ENCODE measurements around the gene PALLD. TPM values are rescaled to one million over a fixed set of nuclear protein-coding genes. Genes with fewer than 3 reads are reported as not detected.
"Not testable (repeated sequence)": the region's sequence is repeated elsewhere in the genome, so short reads cannot be mapped to it uniquely, and the experiment has no call there.

The PALLD gene
- total RNA-seq, 4 donors from 2014 or later: 60.2 to 437 (median 118) TPM

GRCh38 chr4:168803732-168804131 lies 306.9 kb downstream of the PALLD start:
- Histone ChIP-seq H3K36me3 (no peaks in the 10 kb centered on the region), H3K27ac (peak overlapping the region in 3 of 4 donors; percentile 22 to 45 (median 28)), H3K27me3 (no peaks in the 10 kb centered on the region), H3K9me3 (no peaks in the 10 kb centered on the region), H3K4me3 (no peak overlapping the region), H3K4me1 (peaks cover 10 to 15% (median 12%) of the 10 kb centered on the region in 3 donors)
- no peak for TF ChIP-seq POLR2A (IDR thresholded peaks at IDR 0.05)
- TF ChIP-seq CTCF (IDR thresholded peaks at IDR 0.05): no peak
- 29 to 46% methylated on average over 4 of the region's 4 CpGs for WGBS, 2 donors
- no peak for DNase-seq
- intact Hi-C loops (cut with DNase I): loop anchor here (10.0 kb wide), 1 partner anchor 89 kb away; no protein-coding TSS in a partner anchor

- H3K4me3 ChIP-seq: no peak overlapping the region
- no peaks in the 10 kb centered on the region for H3K27me3 ChIP-seq
- DNase-seq: no peak
- TF ChIP-seq CTCF (IDR thresholded peaks at IDR 0.05) (no peak), POLR2A (IDR thresholded peaks at IDR 0.05) (no peak)
- H3K4me1 ChIP-seq: peaks cover 10 to 15% (median 12%) of the 10 kb centered on the region in 3 donors
- intact Hi-C loops (cut with DNase I): loop anchor here (10.0 kb wide), 1 partner anchor 89 kb away; no protein-coding TSS in a partner anchor
- H3K27ac ChIP-seq: peak overlapping the region in 3 of 4 donors; percentile 22 to 45 (median 28)
- WGBS, 2 donors: 28% methylated on average over 3 of the region's 3 CpGs
- H3K36me3 ChIP-seq: no peaks in the 10 kb centered on the region
- H3K9me3 ChIP-seq: no peaks in the 10 kb centered on the region
Observed at GRCh38 chr4:168804146-168804545, 307.3 kb downstream of the PALLD start.

GRCh38 chr4:168805341-168805740 lies 308.5 kb downstream of the PALLD start:
- TF ChIP-seq POLR2A (IDR thresholded peaks at IDR 0.05) (no peak), CTCF (IDR thresholded peaks at IDR 0.05) (no peak)
- Histone ChIP-seq H3K27ac (no peak overlapping the region), H3K9me3 (no peaks in the 10 kb centered on the region)

GRCh38 chr4:168806247-168806646 lies 309.4 kb downstream of the PALLD start:
- not testable (repeated sequence) for DNase-seq, H3K9me3 ChIP-seq, H3K27ac ChIP-seq, H3K4me3 ChIP-seq, H3K36me3 ChIP-seq, H3K27me3 ChIP-seq
- WGBS, 2 donors: 74 to 91% methylated on average over 4 of the region's 4 CpGs
- intact Hi-C loops (cut with DNase I): loop anchor here (10.0 kb wide), 1 partner anchor 91 kb away; no protein-coding TSS in a partner anchor
- peaks cover 10 to 21% (median 14%) of the 10 kb centered on the region in 3 donors for H3K4me1 ChIP-seq

More at GRCh38 chr4:168805341-168805740, 308.5 kb downstream of the PALLD start:
- Histone ChIP-seq H3K4me1 (peaks cover 10 to 15% (median 12%) of the 10 kb centered on the region in 3 donors), H3K4me3 (no peak overlapping the region), H3K27me3 (no peaks in the 10 kb centered on the region), H3K36me3 (no peaks in the 10 kb centered on the region)
- no peak for DNase-seq
- intact Hi-C loops (cut with DNase I): loop anchor here (10.0 kb wide), 1 partner anchor 91 kb away; no protein-coding TSS in a partner anchor
- WGBS, 2 donors: 59 to 72% methylated on average over 5 of the region's 5 CpGs

GRCh38 chr4:168811207-168811606 lies 314.4 kb downstream of the PALLD start:
- H3K4me3 ChIP-seq: no peak overlapping the region
- no peaks in the 10 kb centered on the region for H3K36me3 ChIP-seq
- WGBS, 2 donors: 63 to 64% methylated on average over 3 of the region's 3 CpGs
- H3K9me3 ChIP-seq: no peaks in the 10 kb centered on the region
- peaks cover 0 to 44% (median 3%) of the 10 kb centered on the region in 3 donors for H3K4me1 ChIP-seq
- peak overlapping the region; percentile 21 to 78 (median 63) for H3K27ac ChIP-seq
- intact Hi-C loops (cut with DNase I): no loop called here
- no peaks in the 10 kb centered on the region for H3K27me3 ChIP-seq
- TF ChIP-seq CTCF (IDR thresholded peaks at IDR 0.05): no peak
- no peak for TF ChIP-seq POLR2A (IDR thresholded peaks at IDR 0.05)
- no peak for DNase-seq

Data from esophagus squamous epithelium (tissue), 5 donors.